ENCODE data around the gene MMP27.

MMP27 gene

GRCh38 chr11:102703826-102704493 is 1.6 kb downstream of the MMP27 start:
- no peak for DNase-seq (ENCODE audit: low read depth, low spot score)

- no peak for DNase-seq (ENCODE audit: low read depth, low spot score)
These were observed 10.4 kb downstream of the MMP27 start for GRCh38 chr11:102695201-102695600.

GRCh38 chr11:102685754-102686153 is 19.8 kb downstream of the MMP27 start:
- DNase-seq (ENCODE audit: low read depth, low spot score) = no peak

- no peak for DNase-seq (ENCODE audit: low read depth, low spot score)
These were observed 20.2 kb downstream of the MMP27 start for GRCh38 chr11:102685338-102685737.

GRCh38 chr11:102683277-102683676 is 22.3 kb downstream of the MMP27 start:
- DNase-seq (ENCODE audit: low read depth, low spot score) = no peak

- no peak for DNase-seq (ENCODE audit: low read depth, low spot score)
These were observed 24.6 kb downstream of the MMP27 start for GRCh38 chr11:102680945-102681344.

GRCh38 chr11:102678022-102678421 is 27.5 kb downstream of the MMP27 start:
- no peak for DNase-seq (ENCODE audit: low read depth, low spot score)

GRCh38 chr11:102676084-102676483 is 29.5 kb downstream of the MMP27 start:
- DNase-seq (ENCODE audit: low read depth, low spot score) = no peak

- DNase-seq (ENCODE audit: low read depth, low spot score) = no peak
These were observed 35.9 kb downstream of the MMP27 start for GRCh38 chr11:102669664-102670063.

- no peak for DNase-seq (ENCODE audit: low read depth, low spot score)
These were observed 39.1 kb downstream of the MMP27 start for GRCh38 chr11:102666331-102666957.

- DNase-seq (ENCODE audit: low read depth, low spot score) = no peak
These were observed 41.4 kb downstream of the MMP27 start for GRCh38 chr11:102664001-102664752.

GRCh38 chr11:102662607-102663006 is 43.0 kb downstream of the MMP27 start:
- DNase-seq (ENCODE audit: low read depth, low spot score) = no peak

GRCh38 chr11:102661040-102661439 is 44.5 kb downstream of the MMP27 start:
- DNase-seq (ENCODE audit: low read depth, low spot score) = no peak

- DNase-seq (ENCODE audit: low read depth, low spot score) = no peak
These were observed 49.0 kb downstream of the MMP27 start for GRCh38 chr11:102656528-102656927.

- DNase-seq (ENCODE audit: low read depth, low spot score) = no peak
These were observed 50.0 kb downstream of the MMP27 start for GRCh38 chr11:102655547-102655946.

- no peak for DNase-seq (ENCODE audit: low read depth, low spot score)
These were observed 50.8 kb downstream of the MMP27 start for GRCh38 chr11:102654761-102655160.

- no peak for DNase-seq (ENCODE audit: low read depth, low spot score)
These were observed 51.8 kb downstream of the MMP27 start for GRCh38 chr11:102653744-102654291.

- DNase-seq (ENCODE audit: low read depth, low spot score) = no peak
These were observed 58.1 kb downstream of the MMP27 start for GRCh38 chr11:102647430-102647829.

- DNase-seq (ENCODE audit: low read depth, low spot score) = no peak
These were observed 61.6 kb downstream of the MMP27 start for GRCh38 chr11:102643941-102644340.
